AG10803 (cell line): ENCODE data around the gene RRBP1.

ENCODE experiments used
- DNase-seq: peaks from one replicate; pipeline ENCODE4 v3.0.0; 2010; ENCODE audit warnings: low read depth
- H3K4me3 ChIP-seq: 2 replicates; pipeline ENCODE4 v1.5.1; 2011; ENCODE audit warnings: mild to moderate bottlenecking, low read length, control low read depth
- CTCF ChIP-seq: conservative IDR thresholded peaks from 2 replicates; pipeline ENCODE4 v1.5.1; 2011; ENCODE audit warnings: mild to moderate bottlenecking, low read length, control low read depth, inconsistent platforms

RRBP1 gene

DNA sequence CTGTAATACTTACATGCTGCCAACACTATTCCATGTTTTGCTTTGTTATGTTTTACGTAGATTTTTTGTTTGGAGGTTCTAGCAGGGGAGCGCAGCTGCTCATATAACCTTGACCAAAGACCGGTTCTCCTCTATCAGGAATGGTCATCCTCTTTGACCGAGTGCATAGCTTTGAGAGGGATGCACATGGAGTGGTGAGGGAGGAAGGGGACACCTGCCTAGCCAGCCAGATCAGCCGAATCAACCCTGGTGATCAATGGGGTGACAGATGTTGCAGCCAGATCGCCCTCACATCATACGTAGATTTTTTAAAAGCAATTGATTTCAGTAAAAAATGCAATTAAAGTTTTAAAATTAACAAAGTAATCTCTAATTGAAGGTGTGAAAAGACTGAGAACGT lies 105.8 kb downstream of the RRBP1 start:
- DNase-seq = no peak
- TF ChIP-seq CTCF = no peak
- H3K4me3 ChIP-seq = no peak overlapping the region

DNA sequence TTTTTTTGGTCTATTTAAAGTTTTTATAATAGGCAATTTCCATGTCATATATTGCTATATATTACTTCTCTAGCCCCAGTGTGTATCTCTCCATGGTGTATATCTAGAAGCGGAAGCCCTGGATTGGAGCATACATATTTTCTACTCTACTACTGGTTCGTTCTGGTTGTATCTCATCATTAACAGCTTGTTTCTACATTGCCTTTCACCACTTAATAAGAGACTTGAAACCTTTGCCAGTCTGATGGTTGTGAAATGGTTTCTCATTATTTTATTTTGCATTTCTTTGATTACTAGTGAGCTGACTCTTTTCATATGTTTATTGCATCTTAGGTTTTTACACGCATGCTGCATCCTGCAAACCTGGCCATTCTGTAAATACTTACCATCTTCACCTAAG lies 108.6 kb downstream of the RRBP1 start:
- DNase-seq = no peak
- H3K4me3 ChIP-seq = no peak overlapping the region
- TF ChIP-seq CTCF = no peak

GRCh38 chr20:17572034-17572638 lies 109.9 kb downstream of the RRBP1 start:
- TF ChIP-seq CTCF = no peak
- H3K4me3 ChIP-seq = peak overlapping the region; percentile 63
- DNase-seq = no peak

DNA sequence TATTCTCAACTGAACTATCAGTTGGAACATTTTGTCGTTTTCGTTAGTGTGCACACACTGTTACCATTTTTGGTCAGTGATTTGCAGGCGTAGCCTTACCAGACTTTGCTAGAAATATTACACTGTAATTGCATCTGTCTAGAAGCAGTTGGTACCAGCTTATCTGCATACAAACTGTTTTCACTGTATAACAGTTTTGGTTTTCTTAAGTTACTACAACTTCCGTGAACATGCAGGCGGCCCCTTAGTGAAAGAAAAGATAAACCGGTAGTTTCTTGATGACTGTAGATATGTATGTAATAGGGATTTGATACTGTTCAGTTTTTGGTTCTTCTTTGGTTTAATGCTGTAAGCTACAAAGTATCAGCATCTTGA lies 110.9 kb downstream of the RRBP1 start:
- peak; percentile 26 for DNase-seq
- peak overlapping the region; percentile 63 for H3K4me3 ChIP-seq

GRCh38 chr20:17570347-17571152 lies 111.5 kb downstream of the RRBP1 start:
- 0 out of 2 replicates have a peak, but pooled peaks have one; percentile 1 for TF ChIP-seq CTCF
- peak overlapping the region; percentile 63 for H3K4me3 ChIP-seq
- peak; percentile 46 for DNase-seq

More for the DNA sequence above, 110.9 kb downstream of the RRBP1 start:
- no peak for TF ChIP-seq CTCF

DNA sequence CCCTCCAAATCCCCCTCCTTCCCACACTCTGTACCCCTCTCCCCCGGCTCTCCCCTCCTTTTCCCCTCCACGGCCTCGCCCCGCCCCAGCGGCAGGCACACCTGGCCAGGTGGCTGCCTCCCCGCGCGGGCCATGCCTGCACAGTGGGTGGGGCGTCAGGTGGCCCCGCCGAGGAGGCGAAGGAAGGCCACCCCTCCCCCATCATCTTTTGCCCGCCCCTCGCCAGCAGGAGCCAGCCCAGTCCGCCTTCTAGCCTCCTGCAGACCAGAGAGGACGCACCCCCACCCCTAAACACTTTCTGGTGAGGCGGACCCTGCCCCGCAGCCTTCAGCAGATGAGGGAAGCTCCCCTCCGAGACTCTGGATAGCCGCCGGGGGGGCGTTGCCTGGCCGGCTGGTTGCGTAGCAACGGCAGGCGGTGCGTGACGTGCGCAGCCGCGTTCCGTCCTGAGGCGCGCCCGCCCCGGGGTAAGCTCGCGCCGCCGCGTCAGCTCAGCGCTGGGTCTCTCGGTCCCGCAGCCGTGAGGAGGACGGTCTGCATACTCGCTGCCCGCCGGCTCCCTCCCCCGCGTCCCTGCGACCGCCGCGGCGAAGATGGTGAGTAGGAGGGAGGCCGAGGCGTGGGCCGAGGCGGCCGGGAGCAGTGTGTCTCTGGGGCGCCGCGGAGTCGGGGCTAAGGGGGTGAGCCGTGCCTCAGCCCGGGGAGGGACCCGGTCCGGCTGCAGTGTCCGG lies 112.3 kb downstream of the RRBP1 start, which contains the start of gene DSTN:
Gene DSTN, plus strand, starts transcription at position 460 of the 731 bp plus-strand sequence. Its CDS starts 134 bp downstream, at position 594.
- DNase-seq = peak; percentile 94
- H3K4me3 ChIP-seq = peak within 1 kb of the TSS; percentile 63
- TF ChIP-seq CTCF = no peak
